H1 (cell line): ENCODE data around the gene RINT1. TPM values are rescaled to one million over a fixed set of nuclear protein-coding genes. Genes with fewer than 3 reads are reported as not detected.

Source experiments
- CHD1 ChIP-seq: IDR thresholded peaks from 2 replicates; pipeline ENCODE4 v1.6.1; 2012; ENCODE audit warnings: low read depth, low read length, improper control_type of control experiment
- CHD2 ChIP-seq: IDR thresholded peaks from 2 replicates; pipeline ENCODE4 v1.6.1; 2012; ENCODE audit warnings: low read length, improper control_type of control experiment
- CHD7 ChIP-seq: fragments of 300-600 bp; sonication (generic); IDR thresholded peaks from 2 replicates; pipeline ENCODE4 v1.7.1; 2012; ENCODE audit warnings: low read length, moderate library complexity, mild to moderate bottlenecking, inconsistent platforms; ENCODE audit not compliant: insufficient replicate concordance
- CREB1 ChIP-seq: IDR thresholded peaks from 2 replicates; pipeline ENCODE4 v1.6.1; 2012; ENCODE audit warnings: inconsistent platforms
- KDM5A ChIP-seq: fragments of 200-600 bp; IDR thresholded peaks from 2 replicates; pipeline ENCODE4 v1.7.1; 2012; ENCODE audit warnings: mild to moderate bottlenecking, low read length, inconsistent platforms, mixed read lengths
- MAX ChIP-seq: IDR thresholded peaks from 2 replicates; pipeline ENCODE4 v1.6.1; 2012; ENCODE audit warnings: inconsistent platforms
- RBBP5 ChIP-seq: IDR thresholded peaks from 2 replicates; pipeline ENCODE4 v1.7.1; 2012; ENCODE audit warnings: low read depth, mild to moderate bottlenecking, inconsistent platforms, low read length, moderate library complexity, borderline replicate concordance
- SP2 ChIP-seq: IDR thresholded peaks from 2 replicates; pipeline ENCODE4 v1.6.1; 2012; ENCODE audit warnings: mild to moderate bottlenecking, low read length, inconsistent platforms
- SRF ChIP-seq: IDR thresholded peaks from 2 replicates; pipeline ENCODE4 v1.6.1; 2011; ENCODE audit warnings: mild to moderate bottlenecking, low read depth, low read length, moderate library complexity
- TEAD4 ChIP-seq: IDR thresholded peaks from 2 replicates; pipeline ENCODE4 v1.6.1; 2012; ENCODE audit warnings: low read depth, low read length, inconsistent platforms, mixed read lengths
- polyA plus RNA-seq, 7 experiments: library from polyadenylated mRNA; depleted of rRNA in 3 of 7; stranded (reverse) in 5 of 7; unstranded in 2 of 7; fragments of >200 nt in 5 of 7; fragments of 200-250 nt in 2 of 7; gene quantifications; 1 replicate in 5 of 7; 2 replicates in 1 of 7; 4 replicates in 1 of 7; pipeline versions ENCODE4 v1.2.1 to v1.2.3, GENCODE V29; 2011 to 2013; ENCODE audit warnings: missing spikeins in 2 of 7, mixed read lengths in 2 of 7
- total RNA-seq: library from RNA; stranded (reverse); fragmentation: NEBNext Ultra II Directional; extraction: Animal tissue kit (Norgen Biotek cat#: 25700); gene quantifications from 2 replicates; pipeline ENCODE4 v1.2.1, GENCODE V29; 2021

RINT1 gene
- total and polyA plus RNA-seq, 2 of the 8 experiments (the other 6 are each of a cell fraction or from before 2014, with no cell fraction given): 7.8 to 21.8 TPM

GRCh38 chr7:105531792-105532671 lies at the start of gene RINT1 (continued):
- TF ChIP-seq CHD7 (no peak), CREB1 (0 out of 2 replicates have a peak, but pooled peaks have one; percentile 33), KDM5A (no peak), MAX (peak; percentile 54), RBBP5 (peak; percentile 81), CHD1 (no peak), TEAD4 (0 out of 2 replicates have a peak, but pooled peaks have one; percentile 23), SP2 (peak; percentile 93), SRF (no peak), CHD2 (0 out of 2 replicates have a peak, but pooled peaks have one; percentile 23)
